Hindlimb muscle (tissue), 1 donor: ENCODE measurements around the gene COLQ. TPM values are rescaled to one million over a fixed set of nuclear protein-coding genes. Genes with fewer than 3 reads are reported as not detected.
"Not testable (repeated sequence)": the region's sequence is repeated elsewhere in the genome, so short reads cannot be mapped to it uniquely, and the experiment has no call there.

Source experiments
- DNase-seq: peaks from one replicate; pipeline ENCODE4 v3.0.0-alpha.2; 2013
- polyA plus RNA-seq: library from polyadenylated mRNA; unstranded; fragments of 120-200 nt; gene quantifications from one replicate; pipeline ENCODE4 v1.2.1, GENCODE V29; 2013; ENCODE audit not compliant: insufficient read length

The COLQ gene
- polyA plus RNA-seq, 1 donor: 17.8 TPM

GRCh38 chr3:15426579-15427118 lies 94.9 kb downstream of the COLQ start:
- DNase-seq: no peak

GRCh38 chr3:15420871-15421270 lies 100.6 kb downstream of the COLQ start:
- no peak for DNase-seq

GRCh38 chr3:15410966-15411365 lies 110.5 kb downstream of the COLQ start:
- not testable (repeated sequence) for DNase-seq

- DNase-seq: no peak
Measured at GRCh38 chr3:15409774-15410173, 111.7 kb downstream of the COLQ start.

GRCh38 chr3:15409239-15409638 lies 112.3 kb downstream of the COLQ start:
- DNase-seq: no peak

GRCh38 chr3:15405448-15406050 lies 116.0 kb downstream of the COLQ start:
- DNase-seq: no peak

- DNase-seq: no peak
Measured at GRCh38 chr3:15404767-15405166, 116.7 kb downstream of the COLQ start.

- no peak for DNase-seq
Measured at GRCh38 chr3:15403965-15404364, 117.5 kb downstream of the COLQ start.

- peak; percentile 73 for DNase-seq
Measured at GRCh38 chr3:15403495-15403894, 118.0 kb downstream of the COLQ start.

- no peak for DNase-seq
Measured at GRCh38 chr3:15401936-15402335, 119.6 kb downstream of the COLQ start.

Other genes starting within 250 kb of the COLQ start
- gene SH3BP5, start 189.1 kb downstream of the COLQ start, polyA plus RNA-seq: 31.9 TPM
- gene METTL6, start 94.2 kb downstream of the COLQ start, polyA plus RNA-seq: 15.4 TPM
- 7.6 TPM for gene EAF1, start 94.1 kb downstream of the COLQ start, polyA plus RNA-seq
- gene HACL1, start 79.9 kb upstream of the COLQ start, polyA plus RNA-seq: 8.2 TPM
- gene BTD, start 80.0 kb upstream of the COLQ start, polyA plus RNA-seq: 13.7 TPM